Aorta (tissue), 5 donors: ENCODE results near the gene MRGPRF. TPM values are rescaled to one million over a fixed set of nuclear protein-coding genes. Genes with fewer than 3 reads are reported as not detected.
"Not testable (repeated sequence)": the region's sequence is repeated elsewhere in the genome, so short reads cannot be mapped to it uniquely, and the experiment has no call there.

ENCODE experiments used
- ATAC-seq: fragments of 200-7000 bp; cut with Tn5 transposase; one replicate; pipeline ENCODE4 v1.9.1; 2022; ENCODE audit warnings: moderate library complexity; ENCODE audit not compliant: low FRiP score
- DNase-seq, 2 donors: peaks; one replicate each; pipeline ENCODE4 v3.0.0-alpha.2; 2020
- H3K27ac ChIP-seq, 2 donors: one replicate each; pipeline ENCODE4 v1.5.1; 2013; ENCODE audit warnings: low read length in 2 of 2, mild to moderate bottlenecking in 2 of 2, moderate library complexity in 2 of 2, control low read depth in 1 of 2, inconsistent platforms in 1 of 2, low read depth in 1 of 2
- H3K27me3 ChIP-seq, 2 donors: one replicate each; pipeline ENCODE4 v1.6.1; 2013; ENCODE audit warnings: control low read depth in 1 of 2, low read length in 1 of 2, mild to moderate bottlenecking in 1 of 2, moderate library complexity in 1 of 2; ENCODE audit not compliant: insufficient read depth in 2 of 2, control insufficient read depth in 1 of 2
- H3K36me3 ChIP-seq, 2 donors: one replicate each; pipeline ENCODE4 v1.6.1; 2013; ENCODE audit warnings: control low read depth in 1 of 2, low read length in 1 of 2, mild to moderate bottlenecking in 1 of 2; ENCODE audit not compliant: insufficient read depth in 2 of 2, control insufficient read depth in 1 of 2
- H3K4me1 ChIP-seq, 2 donors: one replicate each; pipeline ENCODE4 v1.6.1; 2013; ENCODE audit warnings: low read length in 2 of 2, control low read depth in 1 of 2, mild to moderate bottlenecking in 1 of 2, moderate library complexity in 1 of 2; ENCODE audit not compliant: insufficient read depth in 2 of 2, control insufficient read depth in 1 of 2
- H3K4me3 ChIP-seq, 2 donors: one replicate each; pipeline ENCODE4 v1.5.1; 2013; ENCODE audit warnings: low read length in 2 of 2, control low read depth in 1 of 2, mild to moderate bottlenecking in 1 of 2
- H3K9me3 ChIP-seq: one replicate; pipeline ENCODE4 v1.6.1; 2013; ENCODE audit warnings: mild to moderate bottlenecking, low read length; ENCODE audit not compliant: control insufficient read depth
- WGBS, 2 donors: extraction: QIAGEN DNeasy Blood & Tissue Kit; methylation state at CpG; one replicate each; pipeline ENCODE4 v1.1.7; 2013; 5-methylcytosine and 5-hydroxymethylcytosine counted together
- intact Hi-C, 2 donors: fragments of 100-400 bp; cut with DNase I; formaldehyde crosslinking; loops; one replicate each; pipeline versions ENCODE4 v1.14.2 to v1.15.0; 2022
- polyA plus RNA-seq, 2 donors: library from polyadenylated mRNA; stranded (reverse); fragments of 200-250 nt; gene quantifications; one replicate each; pipeline ENCODE4 v1.2.3, GENCODE V29; 2013
- total RNA-seq, 2 donors: library from RNA; stranded (reverse); fragmentation: NEBNext Ultra II Directional; extraction: Animal tissue kit (Norgen Biotek cat#: 25700); gene quantifications; one replicate each; pipeline ENCODE4 v1.2.1, GENCODE V29; 2021
- donor health status: healthy with polysubstance abuse.
- donor health status: Bipolar disorder and iron deficiency.
- donor health status: DM: no; HTN: no; CAD: no.
- donor health status: DM: no; HTN: no; CAD: no.
- donor health status: DM: yes; HTN: yes; CAD: no.

MRGPRF gene
- total and polyA plus RNA-seq, 4 donors, result 26.4 to 130 (median 91.8) TPM

DNA sequence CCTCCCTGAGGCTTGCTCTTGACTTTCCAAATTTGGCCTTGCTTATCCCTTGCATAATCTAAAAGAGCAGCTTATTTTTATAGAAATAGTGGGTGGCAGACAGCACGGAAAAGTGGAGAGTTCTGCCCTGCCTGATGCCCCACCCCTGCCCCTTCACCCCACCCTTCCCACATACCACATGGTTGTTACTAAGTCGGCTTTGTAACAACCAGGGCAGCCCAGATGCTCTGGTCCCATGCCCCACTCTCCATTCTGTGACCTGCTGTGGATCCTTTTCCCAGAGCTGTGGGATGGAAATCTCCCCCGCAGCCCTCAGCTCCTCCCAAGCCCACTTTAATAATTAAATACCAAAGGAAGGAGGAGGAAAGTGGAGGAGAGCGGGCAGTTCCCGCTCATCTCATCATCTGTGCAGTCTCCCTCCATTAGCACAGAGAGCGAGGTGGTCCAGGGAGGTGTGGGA, 10.9 kb downstream of the MRGPRF start:
- intact Hi-C loops, result no loop called here
- peaks cover 0 to 5% of the 10 kb centered on the region in 2 donors for H3K4me1 ChIP-seq
- peak; percentile 64 to 75 for DNase-seq
- H3K9me3 ChIP-seq, result no peaks in the 10 kb centered on the region
- peaks cover 7 to 19% of the 10 kb centered on the region in 2 donors for H3K36me3 ChIP-seq
- no peaks in the 10 kb centered on the region for H3K27me3 ChIP-seq
- H3K4me3 ChIP-seq, result no peak overlapping the region
- peak; percentile 51 for ATAC-seq
- WGBS, 2 donors, result 57 to 59% methylated on average over 6 of the region's 6 CpGs
- peak overlapping the region; percentile 61 to 88 for H3K27ac ChIP-seq

DNA sequence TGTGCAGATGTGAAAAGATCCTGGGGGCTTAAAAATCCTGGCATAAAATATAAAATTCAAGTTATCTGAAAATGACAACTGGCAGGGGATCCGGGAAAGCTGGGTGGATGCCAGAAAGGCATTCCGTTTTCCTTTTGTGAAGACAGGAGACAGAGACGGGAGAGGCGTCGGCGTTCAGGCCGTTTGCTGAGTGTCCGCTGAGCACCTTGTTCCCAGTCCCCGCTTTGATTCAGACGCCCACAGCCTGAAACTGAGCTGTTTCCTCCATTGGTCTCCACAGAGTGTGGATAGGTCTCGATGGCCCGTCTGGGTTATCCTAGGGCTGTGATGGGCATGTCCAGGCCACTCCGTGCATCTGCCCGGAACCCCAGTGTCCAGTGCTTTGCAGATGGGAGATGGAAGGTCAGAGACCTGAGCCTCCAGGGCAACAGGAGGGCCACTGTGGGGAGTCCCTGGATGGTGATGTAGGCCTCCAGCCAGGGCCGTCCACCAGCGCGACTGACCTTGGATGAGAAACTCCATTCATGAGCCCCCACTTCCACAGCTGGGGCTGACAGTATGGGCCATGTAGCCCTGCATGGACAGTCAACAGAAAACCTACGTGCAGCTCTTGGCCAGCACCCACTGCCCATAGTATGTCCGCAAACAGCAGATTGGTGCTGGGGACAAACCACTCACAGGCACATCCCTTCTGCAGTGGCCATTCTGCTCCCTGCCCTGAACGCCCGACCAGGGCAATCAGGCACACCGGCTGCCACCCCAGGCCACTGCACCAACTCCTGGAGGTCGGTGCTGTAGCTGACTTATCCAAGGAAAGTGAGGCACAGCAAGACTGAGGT, 11.6 kb downstream of the MRGPRF start:
- DNase-seq, result peak; percentile 48 to 72
- peaks cover 7 to 17% of the 10 kb centered on the region in 2 donors for H3K36me3 ChIP-seq
- H3K4me3 ChIP-seq, result no peak overlapping the region
- peak overlapping the region; percentile 51 to 88 for H3K27ac ChIP-seq
- H3K4me1 ChIP-seq, result peaks cover 0 to 5% of the 10 kb centered on the region in 2 donors
- no peaks in the 10 kb centered on the region for H3K9me3 ChIP-seq
- intact Hi-C loops, result loop anchor here in 1 of 2 donors (2.0 kb wide), 1 partner anchor 55 kb away; no protein-coding TSS in a partner anchor
- H3K27me3 ChIP-seq, result no peaks in the 10 kb centered on the region
- WGBS, 2 donors, result 57 to 60% methylated on average over 23 of the region's 23 CpGs
- ATAC-seq, result no peak

DNA sequence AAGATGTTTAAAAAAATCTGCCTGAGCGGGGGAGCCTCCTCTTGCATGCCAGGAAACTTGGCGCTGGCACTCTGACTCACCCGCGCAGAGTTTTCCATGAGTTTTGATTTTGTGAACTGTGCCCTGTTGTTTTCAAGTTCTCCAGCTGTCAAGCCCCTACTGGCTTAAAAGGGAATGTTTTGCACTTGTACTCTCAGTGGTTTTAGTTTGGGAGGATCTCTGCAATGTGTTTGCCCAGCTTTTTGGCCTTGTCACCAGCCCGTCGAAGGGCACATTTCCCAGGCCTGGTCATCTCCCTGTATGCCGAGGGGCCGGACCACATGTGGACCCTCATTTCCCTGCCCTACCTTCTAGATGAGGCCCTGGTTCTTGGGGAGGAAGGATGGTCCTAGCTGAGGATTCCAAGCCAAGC, 12.2 kb downstream of the MRGPRF start:
- Histone ChIP-seq H3K27me3 (no peaks in the 10 kb centered on the region), H3K27ac (peak overlapping the region; percentile 51 to 88), H3K4me3 (no peak overlapping the region), H3K9me3 (no peaks in the 10 kb centered on the region), H3K36me3 (peaks cover 5 to 16% of the 10 kb centered on the region in 2 donors), H3K4me1 (peaks cover 0 to 5% of the 10 kb centered on the region in 2 donors)
- ATAC-seq (peak; percentile 77), DNase-seq (peak; percentile 81 to 91)
- 4 to 5% methylated on average over 8 of the region's 8 CpGs for WGBS, 2 donors
- intact Hi-C loops, result loop anchor here in 1 of 2 donors (2.0 kb wide), 1 partner anchor 54 kb away; no protein-coding TSS in a partner anchor

DNA sequence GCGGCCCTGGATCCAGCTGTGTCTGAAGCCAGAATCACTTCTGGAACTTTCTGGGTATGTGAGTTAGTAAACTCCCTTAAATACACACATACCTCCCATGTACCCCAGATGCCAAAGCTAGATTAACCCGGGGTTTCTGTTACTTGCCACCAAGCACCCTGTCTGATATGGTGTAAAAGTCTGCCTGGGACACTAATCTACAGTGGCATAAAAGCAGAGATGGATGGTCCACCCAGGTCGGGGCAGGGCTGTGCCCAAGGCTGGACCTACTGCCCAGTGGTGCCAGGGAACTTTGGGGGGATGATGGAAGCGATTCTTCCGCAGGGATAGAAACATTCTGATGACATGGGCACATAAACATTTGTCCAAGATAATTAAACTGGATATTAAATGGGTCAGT, 12.7 kb downstream of the MRGPRF start:
- peaks cover 0 to 5% of the 10 kb centered on the region in 2 donors for H3K4me1 ChIP-seq
- 20 to 24% methylated on average over 5 of the region's 5 CpGs for WGBS, 2 donors
- intact Hi-C loops, result loop anchor here in 1 of 2 donors (2.0 kb wide), 1 partner anchor 54 kb away; no protein-coding TSS in a partner anchor
- peak overlapping the region; percentile 20 to 94 for H3K27ac ChIP-seq
- no peaks in the 10 kb centered on the region for H3K9me3 ChIP-seq
- H3K36me3 ChIP-seq, result peaks cover 2 to 12% of the 10 kb centered on the region in 2 donors
- no peaks in the 10 kb centered on the region for H3K27me3 ChIP-seq
- no peak overlapping the region for H3K4me3 ChIP-seq
- peak in 1 of 2 donors; percentile 45 for DNase-seq
- peak; percentile 19 for ATAC-seq

DNA sequence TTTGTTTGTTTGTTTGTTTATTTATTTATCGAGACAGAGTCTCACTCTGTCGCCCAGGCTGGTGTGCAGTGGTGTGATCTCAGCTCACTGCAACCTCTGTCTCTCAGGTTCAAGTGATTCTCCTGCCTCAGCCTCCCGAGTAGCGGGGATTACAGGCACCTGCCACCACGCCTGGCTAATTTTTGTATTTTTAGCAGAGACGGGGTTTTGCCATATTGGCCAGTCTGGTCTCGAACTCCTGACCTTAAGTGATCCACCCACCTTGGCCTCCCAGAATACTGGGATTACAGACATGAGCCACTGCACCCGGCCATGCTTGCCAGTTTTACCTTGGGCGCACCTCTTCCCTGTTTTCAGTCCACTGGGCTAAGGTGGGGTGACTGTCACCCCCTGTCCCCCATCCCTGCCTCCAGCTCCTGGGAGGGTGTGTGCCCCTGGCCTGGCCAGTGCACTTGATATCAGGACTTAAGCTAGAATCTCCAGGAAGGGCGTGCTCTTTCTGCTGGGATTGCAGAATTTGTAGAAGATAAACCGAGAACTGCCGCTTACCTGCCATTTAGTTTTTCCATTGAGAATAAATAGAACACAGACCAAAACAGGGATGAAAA, 13.2 kb downstream of the MRGPRF start:
- intact Hi-C loops, result loop anchor here (2.0 to 5.0 kb wide), 2 partner anchors 53 kb away; no protein-coding TSS in a partner anchor
- H3K27me3 ChIP-seq, H3K9me3 ChIP-seq, H3K36me3 ChIP-seq, H3K4me3 ChIP-seq, ATAC-seq, H3K4me1 ChIP-seq: not testable (repeated sequence)
- H3K27ac ChIP-seq, result peak overlapping the region; percentile 54 to 94
- DNase-seq, result peak; percentile 37 to 59
- 87 to 88% methylated on average over 12 of the region's 12 CpGs for WGBS, 2 donors

DNA sequence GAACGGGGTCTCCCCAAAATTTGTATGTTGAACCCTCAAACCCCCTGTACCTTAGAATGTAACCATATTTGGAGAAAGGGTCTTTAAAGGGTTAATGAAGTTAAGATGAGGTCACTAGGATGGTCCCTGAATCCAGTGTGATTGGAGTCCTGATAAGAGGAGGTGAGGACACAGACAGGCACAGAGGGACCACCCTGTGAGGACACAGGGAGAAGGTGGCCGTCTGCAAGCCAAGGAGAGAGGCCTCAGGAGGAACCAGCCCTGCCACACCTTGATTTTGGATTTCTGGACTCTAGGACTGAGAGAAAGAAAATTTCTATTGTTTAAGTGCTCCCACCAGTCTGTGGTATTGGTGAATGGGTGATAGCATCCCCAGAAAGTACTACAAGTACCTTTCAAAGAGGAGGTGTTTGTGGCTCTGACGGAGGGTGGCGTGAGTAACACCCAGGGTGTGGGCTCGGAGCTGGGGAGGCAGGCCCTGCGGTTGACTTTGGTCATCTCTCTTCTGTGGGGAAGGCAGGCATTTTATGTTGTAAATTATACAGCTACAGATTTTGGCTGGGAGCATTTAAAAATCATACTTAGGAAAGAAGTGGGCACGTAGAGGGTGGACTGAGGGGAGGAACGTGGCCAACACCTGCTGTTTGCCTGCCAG, 13.8 kb downstream of the MRGPRF start:
- ATAC-seq, result no peak
- peaks cover 2 to 8% of the 10 kb centered on the region in 2 donors for H3K36me3 ChIP-seq
- H3K27ac ChIP-seq, result peak overlapping the region; percentile 34 to 60
- no peak overlapping the region for H3K4me3 ChIP-seq
- no peaks in the 10 kb centered on the region for H3K9me3 ChIP-seq
- H3K4me1 ChIP-seq, result peaks cover 0 to 5% of the 10 kb centered on the region in 2 donors
- intact Hi-C loops, result loop anchor here in 1 of 2 donors (5.0 kb wide), 1 partner anchor 52 kb away; no protein-coding TSS in a partner anchor
- no peaks in the 10 kb centered on the region for H3K27me3 ChIP-seq
- WGBS, 2 donors, result 81 to 85% methylated on average over 8 of the region's 8 CpGs
- DNase-seq, result peak; percentile 47 to 60

DNA sequence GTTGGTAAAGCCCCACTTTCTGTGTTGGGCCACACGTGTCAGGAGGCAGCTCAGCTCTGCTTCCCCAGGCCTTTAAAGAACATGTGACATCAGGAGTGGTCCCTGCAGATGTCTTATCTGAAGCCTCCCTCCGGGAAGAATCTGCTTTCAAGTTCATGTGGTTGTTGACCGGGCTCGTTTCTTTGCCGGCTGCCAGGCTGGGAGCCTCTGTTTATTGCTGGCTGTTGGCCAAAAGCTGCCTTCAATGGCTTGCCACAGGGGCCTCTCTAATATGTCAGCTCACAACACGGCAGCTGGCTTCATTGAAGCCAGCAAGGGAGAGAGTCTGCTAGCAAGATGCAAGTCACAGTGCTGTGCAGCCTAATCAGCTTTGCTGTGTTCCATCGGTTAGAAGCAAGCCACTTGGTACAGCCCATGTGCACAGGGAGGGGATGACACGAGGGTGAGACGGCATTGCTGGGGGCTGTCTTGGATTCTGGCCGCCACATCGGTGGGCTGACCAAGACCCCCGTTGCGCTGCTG, 14.6 kb downstream of the MRGPRF start:
- intact Hi-C loops, result loop anchor here in 1 of 2 donors (5.0 kb wide), 1 partner anchor 51 kb away; no protein-coding TSS in a partner anchor
- 35 to 38% methylated on average over 13 of the region's 13 CpGs for WGBS, 2 donors
- DNase-seq (peak; percentile 44 to 73), ATAC-seq (no peak)
- peaks cover 0 to 5% of the 10 kb centered on the region in 2 donors for H3K4me1 ChIP-seq
- no peaks in the 10 kb centered on the region for H3K27me3 ChIP-seq
- no peak overlapping the region for H3K4me3 ChIP-seq
- H3K36me3 ChIP-seq, result peaks cover 0 to 3% of the 10 kb centered on the region in 2 donors
- peak overlapping the region in 1 of 2 donors; percentile 1 for H3K27ac ChIP-seq
- no peaks in the 10 kb centered on the region for H3K9me3 ChIP-seq

DNA sequence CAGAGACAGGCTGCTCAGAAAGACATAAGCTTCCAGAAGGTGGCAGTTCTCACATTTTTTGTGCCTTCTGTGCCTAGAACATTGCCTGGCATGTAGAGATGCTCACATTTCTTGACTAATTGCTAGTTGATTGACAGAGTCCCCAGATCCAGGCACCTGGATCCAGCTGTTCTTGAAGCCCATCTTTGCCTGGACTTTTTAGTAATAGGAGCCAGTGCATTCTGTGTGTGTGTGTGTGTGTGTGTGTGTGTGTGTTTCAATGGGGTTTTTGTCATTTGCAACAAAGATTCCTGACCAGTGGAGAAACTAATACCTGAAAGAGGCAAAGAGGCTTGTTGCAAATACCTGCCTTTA, 15.1 kb downstream of the MRGPRF start:
- Histone ChIP-seq H3K27me3 (no peaks in the 10 kb centered on the region), H3K36me3 (no peaks in the 10 kb centered on the region), H3K4me3 (no peak overlapping the region), H3K27ac (no peak overlapping the region), H3K9me3 (no peaks in the 10 kb centered on the region), H3K4me1 (peaks cover 0 to 5% of the 10 kb centered on the region in 2 donors)
- intact Hi-C loops, result loop anchor here in 1 of 2 donors (5.0 kb wide), 1 partner anchor 51 kb away; no protein-coding TSS in a partner anchor
- no peak for DNase-seq
- ATAC-seq, result no peak
